Esophagus muscularis mucosa (tissue), 4 donors: Measurements from ENCODE around the gene NUCKS1.

ENCODE experiments used
- CTCF ChIP-seq, 3 experiments: fragments of 200-600 bp in 2 of 3; fragments of 450-650 bp in 1 of 3; sonication (generic) in 2 of 3; IDR thresholded peaks; one replicate each; pipeline ENCODE4 v1.5.1; 2017 to 2019; ENCODE audit warnings: antibody characterized with exemption in 3 of 3, mild to moderate bottlenecking in 2 of 3, moderate library complexity in 1 of 3
- EP300 ChIP-seq: sonication (generic); formaldehyde crosslinking; IDR thresholded peaks from one replicate; pipeline ENCODE4 v1.6.1; 2017; ENCODE audit warnings: antibody characterized with exemption
- POLR2A ChIP-seq: fragments of 450-650 bp; IDR thresholded peaks from one replicate; pipeline ENCODE4 v1.6.1; 2017; ENCODE audit warnings: antibody characterized with exemption, moderate library complexity, mild to moderate bottlenecking, low read depth

GRCh38 chr1:205688171-205689080, 61.6 kb downstream of the NUCKS1 start:
- TF ChIP-seq POLR2A: no peak
- TF ChIP-seq CTCF (IDR thresholded peaks at IDR 0.05): no peak
- TF ChIP-seq EP300: no peak
